Fibroblast of the aortic adventitia (primary cell): ENCODE measurements around the gene PPP2R3B. TPM values are rescaled to one million over a fixed set of nuclear protein-coding genes. Genes with fewer than 3 reads are reported as not detected.

Experiments used
- DNase-seq: peaks from one replicate; pipeline ENCODE4 v3.0.0-alpha.2; 2010; ENCODE audit warnings: low read depth
- H3K4me3 ChIP-seq: 2 replicates; pipeline ENCODE4 v1.5.1; 2011; ENCODE audit warnings: low read depth, mild to moderate bottlenecking, control low read depth, low read length, moderate library complexity
- CTCF ChIP-seq: IDR thresholded peaks from 2 replicates; pipeline ENCODE4 v1.5.1; 2011; ENCODE audit warnings: mild to moderate bottlenecking, low read length, control low read depth, inconsistent platforms; ENCODE audit not compliant: insufficient read depth
- total RNA-seq: library from RNA; depleted of rRNA; stranded (reverse); fragments of >200 nt; gene quantifications from 2 replicates; pipeline ENCODE4 v1.2.3, GENCODE V29; 2012; ENCODE audit warnings: low replicate concordance

PPP2R3B gene
- total RNA-seq, 1 donor, result 9.9 TPM

GRCh38 chrX:316351-317325, 70.1 kb downstream of the PPP2R3B start:
- H3K4me3 ChIP-seq, result no peak overlapping the region
- no peak for DNase-seq
- TF ChIP-seq CTCF, result no peak

DNA sequence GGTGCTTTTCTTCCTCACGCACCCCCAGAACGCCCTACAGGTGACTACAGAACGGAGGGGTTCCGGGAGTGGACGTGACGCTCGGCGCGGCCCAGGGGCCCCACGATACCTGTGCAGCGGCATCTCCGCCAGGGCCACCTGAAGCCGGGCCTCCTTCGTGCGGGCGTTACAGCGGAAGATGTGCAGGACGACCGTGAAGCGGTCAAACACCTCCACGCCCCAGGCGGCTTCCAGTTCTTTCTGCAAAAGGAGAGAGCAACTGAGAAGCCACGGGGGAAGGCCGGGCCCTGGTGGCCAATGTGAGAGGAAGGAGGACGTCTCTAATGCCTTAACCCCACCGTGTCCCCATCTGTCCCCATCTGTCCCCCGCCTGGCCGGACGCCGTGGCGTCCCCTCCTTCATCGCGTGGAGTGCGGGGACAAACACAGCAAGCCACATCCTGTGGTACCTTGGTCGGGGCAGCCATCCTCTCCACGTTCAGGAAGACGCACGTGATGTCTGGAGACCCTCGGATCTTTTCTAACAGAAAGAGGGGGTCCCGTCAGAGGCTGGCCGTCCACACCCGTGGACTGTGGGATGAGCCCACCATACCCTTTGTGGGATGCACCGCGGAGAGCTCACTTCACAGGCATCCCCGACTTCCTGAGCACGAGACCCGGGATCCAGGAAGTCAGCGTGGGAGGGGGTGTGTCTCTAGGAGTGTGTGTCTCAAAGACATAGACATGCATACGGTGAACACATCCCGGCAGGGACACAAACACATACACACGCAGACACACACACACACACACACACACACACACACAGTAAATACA, 71.7 kb downstream of the PPP2R3B start:
- H3K4me3 ChIP-seq, result no peak overlapping the region
- no peak for TF ChIP-seq CTCF
- no peak for DNase-seq

DNA sequence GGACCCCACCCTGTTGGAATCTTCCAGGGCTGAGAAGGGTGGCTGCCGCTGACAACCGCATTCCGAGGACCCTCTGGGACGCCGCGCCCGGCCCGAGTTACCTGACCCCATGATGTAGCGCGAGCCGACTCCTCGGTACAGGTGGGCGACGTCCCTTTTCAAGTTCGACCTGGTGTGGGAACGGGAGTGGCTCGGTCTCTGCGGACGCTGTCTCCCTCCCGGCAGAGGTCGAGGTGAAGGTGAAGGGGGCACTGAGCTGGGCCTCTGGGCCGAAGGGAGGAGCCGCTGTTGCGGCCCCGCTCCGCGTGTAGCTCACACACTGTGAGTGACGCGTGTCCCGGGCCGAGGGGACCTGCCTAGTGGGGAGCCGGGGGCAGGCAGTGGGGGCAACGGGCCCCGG, 72.7 kb downstream of the PPP2R3B start:
- no peak for TF ChIP-seq CTCF
- DNase-seq, result no peak

GRCh38 chrX:313546-313945, 73.2 kb downstream of the PPP2R3B start:
- H3K4me3 ChIP-seq, result no peak overlapping the region
- no peak for DNase-seq
- no peak for TF ChIP-seq CTCF

More for the DNA sequence above, 72.7 kb downstream of the PPP2R3B start:
- H3K4me3 ChIP-seq, result no peak overlapping the region

- H3K4me3 ChIP-seq, result no peak overlapping the region
- TF ChIP-seq CTCF, result no peak
- no peak for DNase-seq
These were observed 73.9 kb downstream of the PPP2R3B start for GRCh38 chrX:312621-313331.
